Posterior cingulate gyrus (tissue), 11 donors: ENCODE results near the gene GRIK4.

Experiments
- DNase-seq, 10 donors: peaks; one replicate each; pipeline versions ENCODE4 v3.0.0 to v3.0.0-alpha.2; 2020 to 2021; ENCODE audit warnings: mixed read lengths in 3 of 10
- intact Hi-C: fragments of 100-400 bp; cut with DNase I; formaldehyde crosslinking; loops from one replicate; pipeline ENCODE4 v1.15.1; 2023

Gene GRIK4

DNA sequence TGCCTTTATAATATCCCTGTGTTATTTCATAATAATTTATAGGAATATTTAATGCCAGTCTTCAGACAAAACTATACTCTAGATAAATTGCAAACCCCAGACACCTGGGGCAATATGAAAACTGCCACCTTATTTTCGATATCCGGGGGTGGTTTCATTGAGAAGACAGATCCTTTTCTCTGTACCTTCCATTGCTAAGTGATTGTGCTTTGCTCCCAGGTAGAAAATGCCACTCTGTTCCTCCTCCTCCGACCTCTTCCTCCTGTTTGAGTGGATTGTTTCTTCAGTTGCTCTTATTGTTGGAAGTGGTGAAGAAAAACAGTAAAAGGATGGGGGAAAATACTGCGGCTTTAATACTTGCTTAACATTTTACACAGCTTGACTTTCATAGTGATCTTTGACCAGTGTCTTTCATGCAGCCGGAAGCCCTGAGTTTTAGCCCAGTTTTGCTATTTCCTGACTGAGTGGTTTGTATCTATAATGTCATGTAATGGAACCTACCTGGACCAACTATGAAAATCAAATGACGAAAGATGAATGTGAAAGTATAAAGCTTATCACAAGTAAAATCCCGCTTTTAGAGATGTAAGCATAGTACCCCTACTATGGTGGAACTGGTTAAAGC lies 5.6 kb upstream of the GRIK4 start:
- DNase-seq: no peak
- intact Hi-C loops: no loop called here

DNA sequence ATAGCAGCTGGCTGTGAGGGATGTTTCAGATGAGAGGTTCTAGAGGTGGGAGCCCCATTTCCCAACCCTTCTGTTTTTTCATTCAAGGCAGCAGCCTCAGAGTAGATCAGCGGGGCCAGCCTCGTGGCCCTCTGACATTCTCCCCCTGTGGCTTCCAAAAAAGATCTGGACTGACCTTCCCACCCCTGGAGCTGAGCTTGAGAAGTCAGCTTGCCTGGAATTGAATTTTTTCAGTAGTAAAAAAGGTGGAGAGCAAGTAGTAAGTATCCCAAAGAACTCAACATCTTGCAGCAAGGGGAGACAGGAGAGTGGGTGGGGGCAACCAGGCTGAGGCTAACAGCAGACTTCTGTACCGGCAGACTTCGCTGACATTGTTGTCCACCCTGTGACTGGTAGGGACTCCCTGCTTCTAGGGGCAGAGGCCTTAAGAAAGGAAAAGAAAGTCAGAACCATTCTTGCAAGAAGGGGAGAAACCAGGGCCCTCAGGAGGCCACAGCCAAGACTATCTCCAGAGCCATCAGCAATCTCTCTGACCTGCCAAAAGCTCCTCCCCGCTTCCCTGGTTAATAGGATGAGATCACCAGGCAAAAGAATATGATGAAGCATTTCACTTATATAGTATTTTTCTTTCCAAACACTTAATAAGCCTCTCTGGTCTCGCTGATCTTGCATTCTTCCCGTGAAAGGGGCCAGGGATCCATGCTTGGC lies 2.0 kb upstream of the GRIK4 start:
- peak in 1 of 10 donors; percentile 15 for DNase-seq
- intact Hi-C loops: loop anchor here (2.0 to 5.0 kb wide), 4 partner anchors 58 to 683 kb away; no protein-coding TSS in a partner anchor

- intact Hi-C loops: loop anchor here (1.0 to 5.0 kb wide), 7 partner anchors 57 to 682 kb away; no protein-coding TSS in a partner anchor
- DNase-seq: peak in 1 of 10 donors; percentile 13
Measured at GRCh38 chr11:120510406-120511115, 987 bp upstream of the GRIK4 start.

GRCh38 chr11:120511820-120512738 lies 531 bp downstream of the GRIK4 start:
- DNase-seq: peak in 5 of 10 donors; percentile 29 to 85 (median 32)
- intact Hi-C loops: loop anchor here (1.0 to 5.0 kb wide), 7 partner anchors 55 to 680 kb away; no protein-coding TSS in a partner anchor

GRCh38 chr11:120512739-120513435 lies 1.3 kb downstream of the GRIK4 start:
- DNase-seq: peak in 9 of 10 donors; percentile 40 to 91 (median 50)
- intact Hi-C loops: loop anchor here (5.0 kb wide), 2 partner anchors 54 to 679 kb away; no protein-coding TSS in a partner anchor

DNA sequence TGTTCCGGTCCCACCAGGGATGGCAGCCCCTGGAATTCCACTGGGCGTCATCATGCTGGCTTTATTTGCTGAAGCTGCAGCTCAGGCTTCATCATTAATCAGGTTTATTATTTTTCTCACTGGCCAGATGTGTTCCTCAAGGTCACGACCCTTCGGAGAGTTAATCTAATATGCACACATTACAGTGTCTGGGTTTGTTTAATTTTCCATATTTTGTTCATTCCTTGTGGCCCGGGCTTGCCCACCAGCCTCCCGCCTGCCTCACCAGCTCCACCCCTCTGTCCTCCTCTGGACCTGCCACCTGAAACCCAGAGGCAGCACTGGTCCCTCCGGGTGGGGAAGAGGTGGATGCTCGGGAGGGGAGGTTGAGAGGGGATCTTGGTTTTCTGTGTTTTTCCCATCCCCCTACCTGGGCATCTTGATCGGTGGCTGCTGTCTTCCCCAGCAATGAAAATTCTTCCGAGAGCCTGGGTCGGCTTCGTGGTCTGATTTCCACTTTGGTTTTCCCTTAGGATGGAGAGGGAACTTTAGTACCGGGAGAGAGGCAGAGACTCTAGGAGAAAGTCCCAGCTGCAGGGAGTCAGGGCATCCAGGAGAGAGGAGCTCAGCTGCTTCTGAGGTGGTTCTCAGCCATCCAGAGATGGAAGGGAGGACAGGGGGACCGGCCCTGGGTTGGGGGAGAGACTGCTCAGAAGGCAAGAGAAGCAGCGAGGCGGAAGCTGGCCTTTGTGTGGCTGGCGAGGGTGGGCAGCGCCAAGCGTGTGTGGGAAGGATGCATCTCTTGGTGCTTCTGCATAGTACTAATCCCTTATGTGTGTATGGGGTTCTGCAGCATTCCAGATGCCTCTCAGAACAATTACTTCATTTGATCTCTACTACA lies 2.1 kb downstream of the GRIK4 start:
- intact Hi-C loops: loop anchor here (5.0 kb wide), 2 partner anchors 54 to 679 kb away; no protein-coding TSS in a partner anchor
- DNase-seq: peak in 2 of 10 donors; percentile 79 to 84

GRCh38 chr11:120514541-120515121 lies 3.1 kb downstream of the GRIK4 start:
- intact Hi-C loops: loop anchor here (5.0 kb wide), 2 partner anchors 53 to 678 kb away; no protein-coding TSS in a partner anchor
- DNase-seq: peak in 2 of 10 donors; percentile 39 to 78

DNA sequence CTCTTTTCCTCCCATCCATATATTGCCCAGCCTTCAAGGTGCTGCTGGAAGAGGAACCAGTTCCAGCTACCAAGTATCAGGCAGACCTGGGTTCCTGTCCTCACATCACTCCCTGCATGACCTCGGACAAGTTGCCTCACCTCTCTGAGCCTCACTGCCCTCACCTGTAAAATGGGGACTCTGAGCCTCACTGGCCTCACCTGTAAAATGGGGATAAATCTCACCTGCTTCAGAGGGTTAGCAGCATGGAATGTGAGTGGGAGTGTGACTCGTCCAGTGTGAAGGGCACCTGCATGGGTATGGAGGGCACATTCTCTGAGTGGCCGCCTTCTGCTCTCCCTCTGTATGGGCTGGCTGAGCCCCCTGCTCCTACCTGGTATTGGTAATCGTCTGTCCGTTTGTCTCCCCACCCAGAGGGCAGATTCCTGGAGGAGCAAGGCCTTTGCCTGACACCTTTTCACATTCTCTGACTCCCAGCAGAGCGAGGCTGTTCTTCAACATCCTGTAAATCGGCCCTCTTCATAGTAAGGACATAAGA lies 3.7 kb downstream of the GRIK4 start:
- peak in 2 of 10 donors; percentile 38 to 55 for DNase-seq
- intact Hi-C loops: no loop called here

DNA sequence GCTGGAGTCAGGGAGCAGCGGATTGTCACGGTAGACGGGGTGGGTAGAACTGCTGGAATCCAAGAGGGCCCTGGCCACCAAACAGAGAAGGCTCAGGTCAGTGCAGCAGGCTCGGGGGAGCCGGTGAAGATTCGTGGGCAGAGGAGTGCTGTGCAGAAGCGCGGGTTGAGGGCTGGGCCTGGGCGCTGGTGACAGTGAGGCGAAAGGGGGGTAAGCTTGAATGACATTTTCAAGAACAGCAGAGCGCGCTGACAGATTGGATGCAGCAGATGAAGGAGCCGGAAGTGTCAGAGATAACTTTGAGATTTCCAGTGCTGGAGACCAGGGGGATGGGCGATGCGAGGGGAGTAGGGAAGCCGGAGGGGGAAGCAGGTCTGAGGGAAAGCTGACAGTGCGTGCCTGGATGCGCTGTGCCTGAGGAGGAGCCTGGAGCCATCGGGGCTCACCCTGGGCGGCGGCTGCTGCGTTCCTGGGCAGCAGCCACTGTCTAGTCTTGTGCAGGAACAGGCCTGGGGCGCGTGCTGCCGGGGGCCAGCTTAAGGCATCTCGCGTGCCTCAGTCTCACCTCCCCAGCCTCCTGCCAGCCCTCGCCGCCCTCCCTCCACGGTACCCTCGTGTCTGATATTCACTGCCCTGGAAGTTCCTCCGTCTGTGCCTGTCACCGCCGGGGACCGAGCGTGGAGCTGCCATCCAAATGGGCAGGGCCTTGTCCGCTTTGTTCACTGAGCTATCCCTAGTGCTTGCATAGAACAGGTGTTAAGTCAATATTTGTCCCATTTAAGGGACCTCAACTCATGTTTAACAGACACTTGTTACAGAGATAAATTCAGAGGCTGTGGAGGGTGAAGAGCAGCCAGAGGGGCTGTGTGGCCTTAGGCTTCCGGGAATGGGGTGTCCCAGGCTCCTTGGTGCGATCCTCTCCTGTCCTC lies 5.2 kb downstream of the GRIK4 start:
- peak in 2 of 10 donors; percentile 80 to 86 for DNase-seq
- intact Hi-C loops: no loop called here

DNA sequence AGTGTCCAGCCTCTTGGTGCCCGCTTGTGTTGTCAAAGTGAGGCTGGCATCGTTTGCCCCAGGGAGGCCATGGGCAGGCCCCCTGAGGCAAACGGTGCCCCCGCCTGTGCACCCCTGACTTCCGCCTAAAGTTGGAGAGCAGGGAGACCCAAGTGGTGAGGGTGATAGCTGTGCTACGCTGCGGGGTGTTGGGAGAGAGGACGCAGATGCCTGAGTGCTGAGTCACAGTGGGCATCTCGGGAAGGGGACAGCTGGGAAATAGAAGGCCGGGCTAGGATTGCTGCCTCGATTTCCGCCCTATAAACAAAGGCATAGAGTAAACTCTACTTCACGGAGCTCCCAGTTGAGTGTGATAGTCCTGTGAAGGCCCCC lies 5.8 kb downstream of the GRIK4 start:
- intact Hi-C loops: no loop called here
- DNase-seq: peak in 2 of 10 donors; percentile 59 to 84

- intact Hi-C loops: no loop called here
- DNase-seq: peak in 1 of 10 donors; percentile 59
Measured at GRCh38 chr11:120517801-120518291, 6.3 kb downstream of the GRIK4 start.

GRCh38 chr11:120518356-120518755 lies 6.8 kb downstream of the GRIK4 start:
- DNase-seq: peak in 2 of 10 donors; percentile 49 to 65
- intact Hi-C loops: no loop called here

DNA sequence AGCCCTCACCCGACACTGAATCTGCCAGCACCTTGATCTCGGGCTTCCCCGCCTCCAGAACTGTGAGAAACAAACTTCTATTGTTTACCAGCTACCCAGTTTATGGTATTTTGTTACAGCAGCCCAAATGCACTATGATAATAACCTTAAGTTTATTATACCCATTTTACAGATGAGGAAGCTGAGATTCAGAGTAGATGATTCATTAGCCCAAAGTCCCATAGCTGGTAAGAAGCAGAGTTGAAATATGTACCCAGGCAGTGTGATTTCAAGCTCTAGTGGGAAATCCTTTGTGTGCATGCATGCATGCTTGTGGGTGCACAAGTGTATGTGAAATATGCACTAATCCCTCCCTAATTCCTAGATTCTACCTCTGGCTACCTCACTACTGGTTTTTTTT lies 7.9 kb downstream of the GRIK4 start:
- peak in 1 of 10 donors; percentile 17 for DNase-seq
- intact Hi-C loops: no loop called here

DNA sequence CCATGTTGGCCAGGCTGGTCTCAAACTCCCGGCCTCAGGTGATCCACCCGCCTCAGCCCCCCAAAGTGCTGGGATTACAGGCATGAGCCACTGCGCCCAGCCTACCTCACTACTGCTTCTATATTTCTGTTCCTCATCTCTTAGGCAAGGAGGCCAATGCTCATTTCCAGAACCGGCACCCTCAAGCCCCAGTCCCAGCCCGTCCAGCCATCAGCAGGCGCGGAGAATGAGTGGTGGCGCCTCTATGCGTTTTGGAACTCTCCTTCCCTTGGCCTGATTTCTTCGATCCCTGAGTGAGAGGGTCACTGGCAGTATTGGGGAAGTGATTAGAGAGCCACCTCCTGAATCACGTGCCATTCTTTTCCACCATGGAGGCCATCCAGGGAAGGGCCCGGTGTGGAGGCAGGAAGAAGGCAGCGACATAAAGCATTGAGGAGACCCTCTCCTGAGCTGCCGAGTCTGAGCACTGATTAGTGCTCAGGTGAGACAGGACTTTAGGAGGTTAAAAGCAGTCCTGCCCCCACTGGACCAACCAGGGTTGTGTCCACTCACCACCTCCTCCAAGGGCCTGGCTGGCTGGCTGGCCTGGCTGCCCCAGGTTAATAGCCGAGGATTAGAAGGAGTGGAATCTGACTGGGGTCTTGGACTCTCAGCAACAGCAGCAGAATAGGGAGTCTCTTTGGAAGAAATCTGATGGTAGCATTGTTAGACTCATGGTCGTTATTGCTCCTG lies 8.7 kb downstream of the GRIK4 start:
- intact Hi-C loops: no loop called here
- DNase-seq: peak in 2 of 10 donors; percentile 44 to 62

DNA sequence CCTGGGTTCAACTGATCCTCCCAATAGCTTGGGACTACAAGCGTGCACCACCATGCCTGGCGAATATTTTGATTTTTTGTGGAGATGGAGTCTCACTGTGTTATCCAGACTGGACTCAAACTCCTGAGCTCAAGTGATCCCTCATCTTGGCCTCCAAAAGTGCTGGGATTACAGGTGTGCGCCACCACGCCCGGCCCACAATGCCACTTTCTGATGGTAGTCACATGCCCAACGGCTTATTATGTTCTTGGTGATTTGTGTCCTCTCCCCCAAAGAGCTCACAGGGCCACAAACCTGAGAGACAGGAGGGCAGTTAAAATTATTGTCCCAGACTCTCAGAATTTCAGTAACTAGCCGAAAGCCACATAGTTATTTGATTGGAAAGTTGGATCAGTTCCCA lies 9.6 kb downstream of the GRIK4 start:
- intact Hi-C loops: no loop called here
- peak in 2 of 10 donors; percentile 29 to 32 for DNase-seq

DNA sequence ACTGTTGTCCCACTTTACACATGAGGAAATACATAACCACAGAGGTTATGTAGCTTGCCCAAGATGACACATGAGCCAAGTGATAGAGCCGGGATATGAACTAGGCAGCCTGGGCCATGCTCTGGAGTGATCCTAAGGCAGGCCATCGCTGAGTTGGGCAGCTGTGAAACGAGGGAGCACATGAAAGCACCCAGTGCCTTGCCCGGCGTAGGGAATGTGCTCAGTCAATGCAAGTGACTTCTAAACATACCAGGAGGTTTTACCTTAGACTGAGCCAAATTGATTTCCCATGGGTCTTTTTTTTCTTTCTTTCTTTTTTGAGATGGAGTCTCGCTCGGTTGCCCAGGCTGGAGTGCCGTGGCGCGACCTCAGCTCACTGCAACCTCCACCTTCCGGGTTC lies 10.5 kb downstream of the GRIK4 start:
- intact Hi-C loops: no loop called here
- DNase-seq: peak in 2 of 10 donors; percentile 46 to 47
